Nephron (organoid): ENCODE measurements around the gene ERBB4.

ENCODE experiments used
- H3K27ac Mint-ChIP-seq, 3 experiments: 2 replicates each; pipeline ENCODE4 v1.8.0; 2020; ENCODE audit warnings: mixed read lengths in 3 of 3, mild to moderate bottlenecking in 2 of 3, moderate library complexity in 1 of 3
- H3K27me3 Mint-ChIP-seq: 2 replicates; pipeline ENCODE4 v1.8.0; 2021; ENCODE audit warnings: low read depth, mild to moderate bottlenecking, moderate library complexity, mixed read lengths
- H3K36me3 Mint-ChIP-seq: 2 replicates; pipeline ENCODE4 v1.8.0; 2020; ENCODE audit warnings: low read depth, mixed read lengths
- H3K4me1 Mint-ChIP-seq: 2 replicates; pipeline ENCODE4 v1.8.0; 2020; ENCODE audit warnings: mixed read lengths
- H3K4me3 Mint-ChIP-seq, 3 experiments: 2 replicates each; pipeline ENCODE4 v1.8.0; 2020; ENCODE audit warnings: mild to moderate bottlenecking in 3 of 3, mixed read lengths in 3 of 3, moderate library complexity in 2 of 3
- H3K9me3 Mint-ChIP-seq: 2 replicates; pipeline ENCODE4 v1.8.0; 2020; ENCODE audit warnings: mixed read lengths
- TF ChIP-seq, protein P1 (sequence below), 3 experiments: fragments of 200-600 bp; sonication (generic); IDR thresholded peaks; one replicate each; pipeline ENCODE4 v1.5.0; 2021; ENCODE audit warnings: antibody characterized with exemption in 3 of 3; ENCODE audit not compliant: unreplicated experiment in 3 of 3

The ERBB4 gene

DNA sequence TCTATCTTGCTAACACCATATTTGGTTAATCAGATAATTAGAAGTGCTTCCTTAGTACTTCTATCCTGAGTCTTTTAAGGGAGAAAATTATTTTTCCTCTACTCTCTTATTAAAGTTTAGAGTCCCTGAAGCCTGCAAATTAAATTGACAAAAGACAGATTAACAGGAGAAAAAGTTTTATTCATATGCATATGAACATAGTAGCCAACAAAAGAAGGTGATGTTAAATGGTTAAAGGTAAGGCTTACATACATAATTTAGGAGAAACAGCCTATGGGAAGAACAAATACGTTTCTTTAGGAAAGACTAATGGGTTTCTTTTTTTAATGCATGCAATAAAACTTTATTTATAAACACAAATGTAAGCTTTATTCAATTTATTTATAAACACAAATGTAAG lies 1177.2 kb downstream of the ERBB4 start:
- no peaks in the 10 kb centered on the region for H3K4me1 Mint-ChIP-seq
- H3K36me3 Mint-ChIP-seq = no peaks in the 10 kb centered on the region
- TF ChIP-seq, protein P1, sequence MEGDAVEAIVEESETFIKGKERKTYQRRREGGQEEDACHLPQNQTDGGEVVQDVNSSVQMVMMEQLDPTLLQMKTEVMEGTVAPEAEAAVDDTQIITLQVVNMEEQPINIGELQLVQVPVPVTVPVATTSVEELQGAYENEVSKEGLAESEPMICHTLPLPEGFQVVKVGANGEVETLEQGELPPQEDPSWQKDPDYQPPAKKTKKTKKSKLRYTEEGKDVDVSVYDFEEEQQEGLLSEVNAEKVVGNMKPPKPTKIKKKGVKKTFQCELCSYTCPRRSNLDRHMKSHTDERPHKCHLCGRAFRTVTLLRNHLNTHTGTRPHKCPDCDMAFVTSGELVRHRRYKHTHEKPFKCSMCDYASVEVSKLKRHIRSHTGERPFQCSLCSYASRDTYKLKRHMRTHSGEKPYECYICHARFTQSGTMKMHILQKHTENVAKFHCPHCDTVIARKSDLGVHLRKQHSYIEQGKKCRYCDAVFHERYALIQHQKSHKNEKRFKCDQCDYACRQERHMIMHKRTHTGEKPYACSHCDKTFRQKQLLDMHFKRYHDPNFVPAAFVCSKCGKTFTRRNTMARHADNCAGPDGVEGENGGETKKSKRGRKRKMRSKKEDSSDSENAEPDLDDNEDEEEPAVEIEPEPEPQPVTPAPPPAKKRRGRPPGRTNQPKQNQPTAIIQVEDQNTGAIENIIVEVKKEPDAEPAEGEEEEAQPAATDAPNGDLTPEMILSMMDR (IDR thresholded peaks at IDR 0.05; ENCODE audit: unreplicated experiment in 3 of 3) = no peak
- peaks cover 4% of the 10 kb centered on the region for H3K9me3 Mint-ChIP-seq
- H3K27ac Mint-ChIP-seq = no peak overlapping the region
- H3K27me3 Mint-ChIP-seq = no peaks in the 10 kb centered on the region
- no peak overlapping the region for H3K4me3 Mint-ChIP-seq

DNA sequence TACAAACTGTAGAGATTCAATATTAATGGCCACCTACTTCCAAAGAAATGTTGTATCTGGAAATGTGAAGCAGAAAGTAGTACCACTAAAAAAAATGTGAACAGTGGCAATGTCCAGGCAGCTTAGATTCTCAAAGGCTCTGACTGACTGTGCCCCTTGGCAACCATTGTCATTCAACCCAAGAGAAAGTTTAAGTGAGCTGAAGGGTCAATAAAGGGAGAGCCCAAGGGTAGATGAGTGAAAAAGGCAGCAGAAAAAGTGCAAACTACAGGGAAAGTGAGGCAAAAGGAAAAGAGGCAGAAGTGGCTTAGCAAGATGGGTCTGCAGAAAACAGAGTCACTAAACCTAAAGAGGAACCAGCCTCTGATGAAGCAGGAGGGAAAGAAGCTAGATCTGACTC lies 1179.3 kb downstream of the ERBB4 start:
- Mint-ChIP-seq H3K27me3 (no peaks in the 10 kb centered on the region), H3K4me3 (no peak overlapping the region), H3K9me3 (peaks cover 4% of the 10 kb centered on the region), H3K36me3 (no peaks in the 10 kb centered on the region), H3K4me1 (no peaks in the 10 kb centered on the region), H3K27ac (no peak overlapping the region)
- TF ChIP-seq, protein P1 (IDR thresholded peaks at IDR 0.05; ENCODE audit: unreplicated experiment in 3 of 3) = no peak

DNA sequence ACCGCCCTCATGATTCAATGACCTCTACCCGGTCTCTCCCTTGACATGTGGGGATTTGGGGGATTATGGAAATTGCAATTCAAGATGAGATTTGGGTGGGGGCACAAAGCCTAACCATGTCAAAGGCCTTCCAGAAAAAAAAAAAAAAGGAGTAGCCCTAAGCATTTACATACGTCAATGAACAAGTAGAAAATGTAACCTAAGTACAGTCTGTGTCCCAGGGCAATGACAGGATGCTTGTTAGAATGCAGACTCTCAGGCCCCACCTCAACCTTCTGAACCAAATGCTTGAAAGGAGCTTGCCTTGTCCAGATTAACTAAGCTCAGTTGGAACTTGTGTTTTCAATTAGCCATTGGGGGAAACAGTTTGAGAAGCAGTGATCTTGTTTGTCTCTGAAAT lies 1180.1 kb downstream of the ERBB4 start:
- H3K27me3 Mint-ChIP-seq = no peaks in the 10 kb centered on the region
- no peaks in the 10 kb centered on the region for H3K36me3 Mint-ChIP-seq
- no peak overlapping the region for H3K27ac Mint-ChIP-seq
- H3K4me3 Mint-ChIP-seq = no peak overlapping the region
- TF ChIP-seq, protein P1 (IDR thresholded peaks at IDR 0.05; ENCODE audit: unreplicated experiment in 3 of 3) = no peak
- peaks cover under 1% of the 10 kb centered on the region for H3K9me3 Mint-ChIP-seq
- no peaks in the 10 kb centered on the region for H3K4me1 Mint-ChIP-seq

DNA sequence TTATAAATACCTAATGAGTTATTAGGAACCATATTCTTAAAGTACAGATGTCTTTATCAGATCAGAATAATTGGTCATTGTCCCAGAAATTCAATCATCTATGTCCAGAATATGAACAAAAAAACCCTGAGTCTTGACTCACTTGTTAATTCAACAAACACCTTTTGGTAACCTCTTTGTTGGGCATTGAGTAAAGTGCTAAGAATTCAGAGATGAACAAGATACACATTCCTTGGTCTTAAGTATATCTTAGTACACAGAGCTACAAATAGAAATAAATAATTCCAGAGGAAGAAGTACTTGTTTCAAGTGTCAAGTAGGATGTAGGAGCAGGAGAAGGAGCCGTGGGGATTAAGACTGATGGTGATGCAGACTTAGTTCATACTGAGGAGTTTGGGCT lies 1184.1 kb downstream of the ERBB4 start:
- H3K4me1 Mint-ChIP-seq = no peaks in the 10 kb centered on the region

DNA sequence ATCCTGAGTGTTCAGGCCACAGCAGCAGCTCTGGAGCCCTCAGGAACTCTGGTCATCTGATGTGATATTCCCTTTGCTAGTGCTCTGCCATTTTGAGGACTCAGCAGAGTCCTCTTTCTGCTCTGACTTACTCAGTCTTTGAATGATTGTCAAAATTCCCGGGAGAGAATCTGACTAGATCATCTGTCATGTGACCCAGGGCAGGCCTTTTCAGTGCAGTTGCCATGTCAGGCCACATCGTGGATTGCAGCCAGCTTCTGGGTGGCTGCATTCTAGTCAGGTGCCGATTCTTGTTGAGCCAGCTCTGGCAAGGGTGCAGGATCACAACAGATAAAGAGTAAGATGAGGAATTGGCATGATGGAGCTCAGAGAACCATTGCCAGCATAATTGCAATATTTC lies 1186.6 kb downstream of the ERBB4 start:
- H3K27me3 Mint-ChIP-seq = no peaks in the 10 kb centered on the region
- TF ChIP-seq, protein P1 (IDR thresholded peaks at IDR 0.05; ENCODE audit: unreplicated experiment in 3 of 3) = no peak
- no peaks in the 10 kb centered on the region for H3K4me1 Mint-ChIP-seq

More for the DNA sequence above, 1184.1 kb downstream of the ERBB4 start:
- Mint-ChIP-seq H3K4me3 (no peak overlapping the region), H3K27ac (no peak overlapping the region), H3K27me3 (no peaks in the 10 kb centered on the region), H3K36me3 (no peaks in the 10 kb centered on the region), H3K9me3 (no peaks in the 10 kb centered on the region)
- TF ChIP-seq, protein P1 (IDR thresholded peaks at IDR 0.05; ENCODE audit: unreplicated experiment in 3 of 3) = no peak

DNA sequence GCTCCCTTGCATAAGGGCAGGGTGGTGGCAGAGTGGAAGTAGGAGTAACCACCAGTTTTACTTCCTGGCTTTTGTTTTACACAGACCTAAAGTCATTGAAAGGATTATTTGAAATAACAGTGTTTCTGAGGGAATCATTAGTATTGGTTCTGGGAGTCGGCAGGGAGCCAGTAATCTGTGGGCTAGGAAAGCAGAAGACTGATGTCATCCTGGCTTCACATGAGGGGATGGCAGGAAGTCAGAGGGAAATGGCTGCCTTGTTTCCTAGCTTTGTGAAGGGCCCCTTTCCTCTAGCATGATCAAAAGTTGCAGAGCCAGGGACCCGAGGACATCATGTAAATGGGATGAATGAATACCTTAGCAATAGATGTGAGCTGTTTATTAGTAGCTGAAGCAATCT lies 1189.6 kb downstream of the ERBB4 start:
- Mint-ChIP-seq H3K36me3 (no peaks in the 10 kb centered on the region), H3K4me1 (no peaks in the 10 kb centered on the region), H3K27ac (no peak overlapping the region), H3K9me3 (no peaks in the 10 kb centered on the region), H3K4me3 (no peak overlapping the region), H3K27me3 (no peaks in the 10 kb centered on the region)
- TF ChIP-seq, protein P1 (IDR thresholded peaks at IDR 0.05; ENCODE audit: unreplicated experiment in 3 of 3) = no peak

More for the DNA sequence above, 1186.6 kb downstream of the ERBB4 start:
- Mint-ChIP-seq H3K27ac (no peak overlapping the region), H3K9me3 (no peaks in the 10 kb centered on the region), H3K4me3 (no peak overlapping the region), H3K36me3 (no peaks in the 10 kb centered on the region)
